ENCODE measurements around the gene TIGD6.

DNA sequence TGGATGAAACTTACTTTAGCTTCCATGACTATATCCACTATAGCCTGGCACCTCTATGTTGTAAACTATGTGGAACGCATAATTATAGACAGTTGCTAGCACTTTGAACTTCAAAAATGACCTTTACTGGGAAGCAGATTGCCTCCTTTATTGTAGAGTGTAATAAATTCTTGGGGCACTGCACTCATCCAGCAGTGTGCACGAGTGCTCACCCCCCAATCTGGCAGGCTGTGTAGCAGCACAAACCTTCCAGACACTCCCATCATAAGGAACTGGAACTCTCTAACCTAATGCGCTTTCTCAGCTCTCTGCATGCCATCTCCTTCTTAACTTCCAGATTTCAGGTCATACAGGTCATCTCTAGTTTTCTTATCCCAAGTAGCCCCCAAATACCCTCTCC is 54.3 kb downstream of the TIGD6 start:
- TF ChIP-seq, protein P1, sequence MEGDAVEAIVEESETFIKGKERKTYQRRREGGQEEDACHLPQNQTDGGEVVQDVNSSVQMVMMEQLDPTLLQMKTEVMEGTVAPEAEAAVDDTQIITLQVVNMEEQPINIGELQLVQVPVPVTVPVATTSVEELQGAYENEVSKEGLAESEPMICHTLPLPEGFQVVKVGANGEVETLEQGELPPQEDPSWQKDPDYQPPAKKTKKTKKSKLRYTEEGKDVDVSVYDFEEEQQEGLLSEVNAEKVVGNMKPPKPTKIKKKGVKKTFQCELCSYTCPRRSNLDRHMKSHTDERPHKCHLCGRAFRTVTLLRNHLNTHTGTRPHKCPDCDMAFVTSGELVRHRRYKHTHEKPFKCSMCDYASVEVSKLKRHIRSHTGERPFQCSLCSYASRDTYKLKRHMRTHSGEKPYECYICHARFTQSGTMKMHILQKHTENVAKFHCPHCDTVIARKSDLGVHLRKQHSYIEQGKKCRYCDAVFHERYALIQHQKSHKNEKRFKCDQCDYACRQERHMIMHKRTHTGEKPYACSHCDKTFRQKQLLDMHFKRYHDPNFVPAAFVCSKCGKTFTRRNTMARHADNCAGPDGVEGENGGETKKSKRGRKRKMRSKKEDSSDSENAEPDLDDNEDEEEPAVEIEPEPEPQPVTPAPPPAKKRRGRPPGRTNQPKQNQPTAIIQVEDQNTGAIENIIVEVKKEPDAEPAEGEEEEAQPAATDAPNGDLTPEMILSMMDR (IDR thresholded peaks at IDR 0.05) = no peak
- TF ChIP-seq POLR2A (IDR thresholded peaks at IDR 0.05) = no peak
